Transverse colon (tissue), 3 donors: ENCODE results near the gene QRFP.

Source experiments
- POLR2A ChIP-seq: fragments of 450-650 bp; IDR thresholded peaks from one replicate; pipeline ENCODE4 v1.6.1; 2016; ENCODE audit warnings: antibody characterized with exemption, mild to moderate bottlenecking, moderate library complexity
- TF ChIP-seq, protein P1 (sequence below), 5 experiments: fragments of 200-600 bp in 3 of 5; fragments of 450-650 bp in 2 of 5; sonication (generic) in 3 of 5; IDR thresholded peaks; 1 replicate in 2 of 5; 2 replicates in 3 of 5; pipeline ENCODE4 v1.5.1; 2016 to 2017; ENCODE audit warnings: antibody characterized with exemption in 5 of 5, inconsistent platforms in 3 of 5, mild to moderate bottlenecking in 2 of 5, moderate library complexity in 1 of 5

DNA sequence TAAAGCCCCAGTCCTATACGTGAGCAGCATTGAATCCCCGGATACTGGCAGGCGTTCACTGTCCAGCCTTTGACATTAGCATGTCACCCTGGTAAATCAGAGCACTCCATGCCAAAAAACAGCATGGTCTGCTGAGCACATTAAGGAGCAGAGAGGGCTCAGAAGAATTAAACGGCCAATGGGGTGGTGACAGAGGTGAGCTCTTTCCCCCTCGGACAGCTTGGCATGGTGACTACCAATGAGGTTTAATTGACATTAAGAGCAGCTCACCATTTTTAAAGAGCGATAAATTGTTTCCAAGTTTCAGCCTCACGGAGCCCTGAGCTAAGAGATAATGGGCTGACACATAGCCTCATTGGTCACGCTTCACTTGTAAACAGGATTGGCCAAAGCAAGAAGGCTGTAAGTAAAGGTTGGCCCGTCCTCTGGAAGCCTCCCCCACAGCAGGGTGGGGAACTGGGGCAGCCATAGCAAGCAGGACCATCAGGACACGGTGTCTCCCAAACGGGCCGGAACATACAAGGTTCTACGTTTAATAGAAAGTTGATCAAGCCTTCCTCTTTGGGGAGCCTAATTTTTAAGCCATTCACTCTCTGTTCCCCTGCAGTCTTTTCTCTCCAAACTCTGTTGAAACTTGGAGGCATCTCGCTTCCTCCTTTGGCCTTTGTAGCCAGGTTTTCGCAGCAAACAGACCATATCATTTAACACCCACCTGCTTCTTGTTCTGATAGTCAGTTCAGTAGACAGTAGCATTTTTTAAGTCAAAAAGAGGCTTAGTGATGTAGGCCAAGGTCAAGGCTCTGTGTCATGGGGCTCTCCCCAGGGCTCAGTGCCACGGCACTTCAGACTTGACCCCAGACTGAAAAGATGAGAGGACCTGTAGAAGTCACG lies 25.9 kb downstream of the QRFP start:
- TF ChIP-seq, protein P1, sequence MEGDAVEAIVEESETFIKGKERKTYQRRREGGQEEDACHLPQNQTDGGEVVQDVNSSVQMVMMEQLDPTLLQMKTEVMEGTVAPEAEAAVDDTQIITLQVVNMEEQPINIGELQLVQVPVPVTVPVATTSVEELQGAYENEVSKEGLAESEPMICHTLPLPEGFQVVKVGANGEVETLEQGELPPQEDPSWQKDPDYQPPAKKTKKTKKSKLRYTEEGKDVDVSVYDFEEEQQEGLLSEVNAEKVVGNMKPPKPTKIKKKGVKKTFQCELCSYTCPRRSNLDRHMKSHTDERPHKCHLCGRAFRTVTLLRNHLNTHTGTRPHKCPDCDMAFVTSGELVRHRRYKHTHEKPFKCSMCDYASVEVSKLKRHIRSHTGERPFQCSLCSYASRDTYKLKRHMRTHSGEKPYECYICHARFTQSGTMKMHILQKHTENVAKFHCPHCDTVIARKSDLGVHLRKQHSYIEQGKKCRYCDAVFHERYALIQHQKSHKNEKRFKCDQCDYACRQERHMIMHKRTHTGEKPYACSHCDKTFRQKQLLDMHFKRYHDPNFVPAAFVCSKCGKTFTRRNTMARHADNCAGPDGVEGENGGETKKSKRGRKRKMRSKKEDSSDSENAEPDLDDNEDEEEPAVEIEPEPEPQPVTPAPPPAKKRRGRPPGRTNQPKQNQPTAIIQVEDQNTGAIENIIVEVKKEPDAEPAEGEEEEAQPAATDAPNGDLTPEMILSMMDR (IDR thresholded peaks at IDR 0.05): no peak
- no peak for TF ChIP-seq POLR2A
